ENCODE results near the gene GNG8. TPM values are rescaled to one million over a fixed set of nuclear protein-coding genes. Genes with fewer than 3 reads are reported as not detected.

GNG8 gene
- total and polyA plus RNA-seq, 2 of the 13 experiments (the other 11 are each of a cell fraction or from before 2014, with no cell fraction given) = not detected

- TF ChIP-seq GABPB1 (CRISPR knock-in tag; IDR thresholded peaks at IDR 0.05) (peak; percentile 87), SALL1 (CRISPR knock-in tag; IDR thresholded peaks at IDR 0.05) (peak; percentile 64), ZKSCAN8 (CRISPR knock-in tag; IDR thresholded peaks at IDR 0.05; ENCODE audit: borderline replicate concordance) (peak; percentile 100), ONECUT2 (CRISPR knock-in tag; IDR thresholded peaks at IDR 0.05) (no peak), ZNF639 (CRISPR knock-in tag; conservative IDR thresholded peaks at IDR 0.05) (peak; percentile 77; the same call in 1 of the 2 replicates), ZBTB7B (CRISPR knock-in tag; IDR thresholded peaks at IDR 0.05) (no peak), NFAT5 (CRISPR knock-in tag; IDR thresholded peaks at IDR 0.05) (0 out of 2 replicates have a peak, but pooled peaks have one; percentile 10), ZFP36L1 (CRISPR knock-in tag; IDR thresholded peaks at IDR 0.05) (peak; percentile 84; the same call in 1 of the 2 replicates), FIP1L1 (IDR thresholded peaks at IDR 0.05; ENCODE audit: borderline replicate concordance, insufficient read depth, low read depth, low read length) (no peak), ZNF749 (CRISPR knock-in tag; IDR thresholded peaks at IDR 0.05; ENCODE audit: borderline replicate concordance) (peak; percentile 36; the same call in 1 of the 2 replicates), KMT2A (CRISPR knock-in tag; IDR thresholded peaks at IDR 0.05) (no peak; the same call in 1 of the 2 replicates), PRMT3 (CRISPR knock-in tag; IDR thresholded peaks at IDR 0.05; ENCODE audit: borderline replicate concordance, low read depth) (no peak), ZNF432 (CRISPR knock-in tag; IDR thresholded peaks at IDR 0.05; ENCODE audit: borderline replicate concordance) (no peak), KDM2A (CRISPR knock-in tag; IDR thresholded peaks at IDR 0.05; ENCODE audit: borderline replicate concordance, low read depth) (peak; percentile 88; the same call in 1 of the 2 replicates), ATF4 (CRISPR knock-in tag; IDR thresholded peaks at IDR 0.05) (peak in 1 of 2 experiments; percentile 44; a peak in 1 of 4 replicates), RXRA (CRISPR knock-in tag; IDR thresholded peaks at IDR 0.05) (peak; percentile 78; the same call in 1 of the 2 replicates), TERF1 (CRISPR knock-in tag; IDR thresholded peaks at IDR 0.05) (no peak)
These were observed 35.4 kb downstream of the GNG8 start (continued) for GRCh38 chr19:46600384-46601317.
